GM23248 (cell line): ENCODE results near the gene GNMT. TPM values are rescaled to one million over a fixed set of nuclear protein-coding genes. Genes with fewer than 3 reads are reported as not detected.

ENCODE experiments used
- DNase-seq: peaks from one replicate; pipeline ENCODE4 v3.0.0-alpha.2; 2015
- H2AFZ ChIP-seq: fragments of 200-600 bp; sonication (generic); 2 replicates; pipeline ENCODE4 v1.6.1; 2016; ENCODE audit warnings: antibody characterized with exemption
- H3F3A ChIP-seq: fragments of 200-600 bp; sonication (generic); 2 replicates; pipeline ENCODE4 v1.6.1; 2016; ENCODE audit warnings: mild to moderate bottlenecking, antibody characterized with exemption, mixed run types; ENCODE audit not compliant: insufficient read depth
- H3K27ac ChIP-seq: fragments of 200-600 bp; sonication (generic); 2 replicates; pipeline ENCODE4 v1.5.1; 2016; ENCODE audit warnings: mild to moderate bottlenecking
- H3K27me3 ChIP-seq: fragments of 200-600 bp; sonication (generic); replicated peaks from 2 replicates; pipeline ENCODE4 v1.6.1; 2016; ENCODE audit warnings: mild to moderate bottlenecking; ENCODE audit not compliant: insufficient read depth
- H3K36me3 ChIP-seq: fragments of 200-600 bp; sonication (generic); 2 replicates; pipeline ENCODE4 v1.6.1; 2016; ENCODE audit warnings: low read depth, mild to moderate bottlenecking
- H3K4me1 ChIP-seq: fragments of 200-600 bp; sonication (generic); 2 replicates; pipeline ENCODE4 v1.6.1; 2016; ENCODE audit warnings: mild to moderate bottlenecking; ENCODE audit not compliant: insufficient read depth
- H3K4me2 ChIP-seq: fragments of 200-600 bp; sonication (generic); one replicate; pipeline ENCODE4 v1.6.1; 2016; ENCODE audit warnings: mild to moderate bottlenecking; ENCODE audit not compliant: unreplicated experiment
- H3K4me3 ChIP-seq: fragments of 200-600 bp; sonication (generic); 2 replicates; pipeline ENCODE4 v1.5.1; 2016; ENCODE audit warnings: mild to moderate bottlenecking
- H3K79me2 ChIP-seq: fragments of 200-600 bp; sonication (generic); 2 replicates; pipeline ENCODE4 v1.6.1; 2016; ENCODE audit warnings: mild to moderate bottlenecking; ENCODE audit not compliant: insufficient read depth
- H3K9ac ChIP-seq: fragments of 200-600 bp; sonication (generic); 2 replicates; pipeline ENCODE4 v1.6.1; 2016; ENCODE audit warnings: mild to moderate bottlenecking
- H3K9me2 ChIP-seq: fragments of 200-600 bp; sonication (generic); 2 replicates; pipeline ENCODE4 v1.6.1; 2016; ENCODE audit warnings: mixed run types, mild to moderate bottlenecking, moderate library complexity; ENCODE audit not compliant: insufficient read depth
- H3K9me3 ChIP-seq: fragments of 200-600 bp; sonication (generic); one replicate; pipeline ENCODE4 v1.6.1; 2017; ENCODE audit warnings: low read depth
- H4K20me1 ChIP-seq: fragments of 200-600 bp; sonication (generic); 2 replicates; pipeline ENCODE4 v1.6.0; 2016; ENCODE audit not compliant: insufficient read depth
- EZH2 ChIP-seq: fragments of 200-600 bp; sonication (generic); IDR thresholded peaks from 2 replicates; pipeline ENCODE4 v1.6.1; 2018; ENCODE audit warnings: antibody characterized with exemption, mild to moderate bottlenecking; ENCODE audit not compliant: insufficient read depth, poor library complexity, severe bottlenecking
- EZH2phosphoT487 ChIP-seq: fragments of 200-600 bp; sonication (generic); IDR thresholded peaks from 2 replicates; pipeline ENCODE4 v1.6.1; 2018; ENCODE audit warnings: antibody characterized with exemption, moderate library complexity, mild to moderate bottlenecking, low read depth; ENCODE audit not compliant: insufficient read depth
- WGBS, 2 experiments: methylation state at CpG; one replicate each; pipeline ENCODE4 v1.1.6; 2015 to 2017; ENCODE audit warnings: low lambda C conversion rate in 2 of 2, low coverage in 1 of 2; ENCODE audit errors: missing lambda C conversion rate in 2 of 2; 5-methylcytosine and 5-hydroxymethylcytosine counted together
- in situ Hi-C: fragments of 300-500 bp; cut with MboI; formaldehyde crosslinking; loops from 2 replicates; pipeline ENCODE4 v1.15.0; 2020
- polyA plus RNA-seq: library from polyadenylated mRNA; unstranded; fragments of >200 nt; fragmentation: Nextera tagmentation; extraction: Ambion mirVana; gene quantifications from 2 replicates; pipeline ENCODE4 v1.2.1, GENCODE V29; 2016
- total RNA-seq: library from RNA; depleted of rRNA; stranded (reverse); fragments of >200 nt; shearing (Covaris generic); gene quantifications from 2 replicates; pipeline ENCODE4 v1.2.3, GENCODE V29; 2014; rRNA removed

The GNMT gene
- total and polyA plus RNA-seq, 2 experiments from 2014 or later: not detected

DNA sequence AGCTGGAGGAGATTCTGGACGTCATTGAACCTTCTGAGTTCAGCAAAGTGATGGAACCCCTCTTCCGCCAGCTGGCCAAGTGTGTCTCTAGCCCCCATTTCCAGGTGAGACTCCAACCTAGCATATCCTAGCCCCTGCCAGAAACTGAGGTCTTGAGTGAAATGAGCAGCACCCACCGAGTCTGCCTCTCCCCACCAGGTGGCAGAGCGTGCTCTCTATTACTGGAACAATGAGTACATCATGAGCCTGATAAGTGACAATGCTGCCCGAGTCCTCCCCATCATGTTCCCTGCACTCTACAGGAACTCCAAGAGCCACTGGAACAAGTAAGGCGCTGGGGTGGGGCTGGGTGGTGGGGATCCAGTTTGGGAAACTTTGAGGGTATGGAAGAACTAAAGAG lies 48.6 kb downstream of the GNMT start:
- DNase-seq: peak; percentile 63
- 53 to 62% methylated on average over 6 of the region's 6 CpGs for WGBS, 2 experiments

DNA sequence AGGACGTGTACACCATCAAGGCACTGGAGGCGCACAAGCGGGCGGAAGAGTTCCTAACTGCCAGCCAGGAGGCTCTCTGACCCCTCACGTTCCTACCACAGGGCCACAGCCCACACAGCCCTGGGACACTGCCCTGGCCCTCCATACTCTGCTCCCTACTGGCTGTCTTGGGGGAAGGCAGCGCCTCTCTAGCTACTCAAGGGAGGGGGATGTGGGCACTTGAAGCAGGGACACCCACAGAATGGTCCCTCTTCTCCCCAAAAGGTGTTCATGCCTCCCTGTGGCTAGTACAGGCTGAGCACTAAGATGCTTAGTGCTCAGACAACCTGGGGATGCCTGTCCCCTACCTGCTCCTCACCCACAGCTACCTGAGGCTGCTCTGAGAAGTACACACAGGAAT lies 50.7 kb downstream of the GNMT start:
- DNase-seq: no peak
- TF ChIP-seq EZH2phosphoT487 (no peak), EZH2 (no peak)
- H3K4me1 ChIP-seq: peaks cover 25% of the 10 kb centered on the region
- H3K27ac ChIP-seq: no peak overlapping the region
- no peaks in the 10 kb centered on the region for H3K9me3 ChIP-seq
- H3K9me2 ChIP-seq: no peaks in the 10 kb centered on the region
- H3K4me3 ChIP-seq: no peak overlapping the region
- peaks cover 4% of the 10 kb centered on the region; the same call in 1 of the 2 replicates for H3K36me3 ChIP-seq
- H3K79me2 ChIP-seq: peaks cover 55% of the 10 kb centered on the region
- WGBS, 2 experiments: 82 to 85% methylated on average over 6 of the region's 6 CpGs
- no peaks in the 10 kb centered on the region for H4K20me1 ChIP-seq
- H3K9ac ChIP-seq: no peak overlapping the region
- no peak overlapping the region for H2AFZ ChIP-seq
- in situ Hi-C loops: no loop called here
- H3K27me3 ChIP-seq: no peaks in the 10 kb centered on the region
- H3F3A ChIP-seq: 0 out of 2 replicates have a peak, but pooled peaks cover 13% of the 10 kb centered on the region
- no peak overlapping the region for H3K4me2 ChIP-seq

More for the DNA sequence above, 48.6 kb downstream of the GNMT start:
- Histone ChIP-seq H3K9me2 (no peaks in the 10 kb centered on the region), H3K4me2 (no peak overlapping the region), H3K4me3 (no peak overlapping the region), H3K79me2 (peaks cover 35% of the 10 kb centered on the region), H3K9me3 (no peaks in the 10 kb centered on the region), H3K27ac (no peak overlapping the region), H4K20me1 (no peaks in the 10 kb centered on the region), H3F3A (0 out of 2 replicates have a peak, but pooled peaks cover 18% of the 10 kb centered on the region), H3K36me3 (peaks cover 8% of the 10 kb centered on the region; the same call in 1 of the 2 replicates), H2AFZ (no peak overlapping the region), H3K9ac (no peak overlapping the region), H3K27me3 (no peaks in the 10 kb centered on the region), H3K4me1 (peaks cover 15% of the 10 kb centered on the region)
- TF ChIP-seq EZH2phosphoT487 (no peak), EZH2 (no peak)
- in situ Hi-C loops: no loop called here

DNA sequence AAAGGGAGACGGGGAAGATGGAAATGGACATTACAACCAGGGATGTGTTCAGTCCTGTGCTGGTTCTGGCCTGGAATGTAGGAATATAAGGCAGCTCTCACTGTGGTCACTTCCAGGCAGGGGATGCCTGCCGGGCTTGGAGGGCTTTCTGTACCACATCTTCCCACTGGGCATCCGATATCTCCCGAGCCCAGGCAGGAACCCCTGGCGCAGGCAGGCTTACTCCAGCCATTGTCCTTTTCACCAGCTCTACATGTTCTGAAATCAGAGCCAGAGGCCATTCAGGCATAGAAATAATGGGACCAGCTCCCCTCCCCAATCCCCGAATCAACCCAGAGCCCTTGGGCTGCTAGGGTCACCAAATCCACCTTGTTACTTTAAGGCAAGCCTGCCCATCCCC lies 51.8 kb downstream of the GNMT start:
- peak overlapping the region; percentile 61 for H3K27ac ChIP-seq
- H3K79me2 ChIP-seq: peaks cover 63% of the 10 kb centered on the region
- peaks cover 32% of the 10 kb centered on the region for H3K4me1 ChIP-seq
- no peaks in the 10 kb centered on the region for H3K9me2 ChIP-seq
- in situ Hi-C loops: no loop called here
- no peaks in the 10 kb centered on the region; the same call in 1 of the 2 replicates for H4K20me1 ChIP-seq
- H3F3A ChIP-seq: 0 out of 2 replicates have a peak, but pooled peaks cover 14% of the 10 kb centered on the region
- peaks cover 4% of the 10 kb centered on the region; the same call in 1 of the 2 replicates for H3K36me3 ChIP-seq
- TF ChIP-seq EZH2 (no peak), EZH2phosphoT487 (no peak)
- WGBS, 2 experiments: 59 to 66% methylated on average over 6 of the region's 6 CpGs
- H3K4me2 ChIP-seq: peak overlapping the region; percentile 94
- H2AFZ ChIP-seq: no peak overlapping the region
- H3K9ac ChIP-seq: peak overlapping the region; percentile 88
- H3K9me3 ChIP-seq: no peaks in the 10 kb centered on the region
- H3K4me3 ChIP-seq: peak overlapping the region; percentile 90
- no peaks in the 10 kb centered on the region for H3K27me3 ChIP-seq
- DNase-seq: no peak

GRCh38 chr6:43013097-43013842 lies 52.7 kb downstream of the GNMT start:
- Histone ChIP-seq H3K9me2 (no peaks in the 10 kb centered on the region), H2AFZ (peak overlapping the region; percentile 90), H4K20me1 (no peaks in the 10 kb centered on the region; the same call in 1 of the 2 replicates), H3K4me2 (peak overlapping the region; percentile 94), H3K9ac (peak overlapping the region; percentile 88), H3K36me3 (peaks cover 10% of the 10 kb centered on the region; the same call in 1 of the 2 replicates), H3K27me3 (no peaks in the 10 kb centered on the region), H3F3A (0 out of 2 replicates have a peak, but pooled peaks cover 23% of the 10 kb centered on the region), H3K4me3 (peak overlapping the region; percentile 90), H3K4me1 (peaks cover 32% of the 10 kb centered on the region), H3K27ac (peak overlapping the region; percentile 61), H3K79me2 (peaks cover 73% of the 10 kb centered on the region), H3K9me3 (no peaks in the 10 kb centered on the region)
- DNase-seq: peak; percentile 57
- no peak for TF ChIP-seq EZH2phosphoT487
- no peak for TF ChIP-seq EZH2
- in situ Hi-C loops: no loop called here
- WGBS, 2 experiments: 4 to 7% methylated on average over 8 to 25 of the region's 25 CpGs

Other genes starting within 250 kb of the GNMT start
- 1.5 TPM in 2 replicates for gene PRPH2, start 238.2 kb upstream of the GNMT start, total RNA-seq
- 1.7 and 2.3 TPM in 2 replicates for gene PRPH2, start 238.2 kb upstream of the GNMT start, polyA plus RNA-seq
- 36.9 and 37.3 TPM in 2 replicates for gene TBCC, start 214.7 kb upstream of the GNMT start, total RNA-seq
- 35.0 and 38.3 TPM in 2 replicates for gene TBCC, start 214.7 kb upstream of the GNMT start, polyA plus RNA-seq
- 5.4 and 5.7 TPM in 2 replicates for gene BICRAL, start 178.7 kb upstream of the GNMT start, total RNA-seq
- gene BICRAL, start 178.7 kb upstream of the GNMT start, polyA plus RNA-seq: 2.4 and 2.5 TPM in 2 replicates
- 112 and 133 TPM in 2 replicates for gene RPL7L1, start 81.1 kb upstream of the GNMT start, total RNA-seq
- gene RPL7L1, start 81.1 kb upstream of the GNMT start, polyA plus RNA-seq: 88.2 and 92.0 TPM in 2 replicates
- gene PTCRA, start 44.7 kb upstream of the GNMT start, total RNA-seq: not detected in 2 replicates
- gene PTCRA, start 44.7 kb upstream of the GNMT start, polyA plus RNA-seq: not detected in 2 replicates
- gene CNPY3, start 31.3 kb upstream of the GNMT start, total RNA-seq: 41.4 and 45.1 TPM in 2 replicates
- gene CNPY3, start 31.3 kb upstream of the GNMT start, polyA plus RNA-seq: 58.6 and 63.6 TPM in 2 replicates
- 44.2 and 51.1 TPM in 2 replicates for gene PEX6, start 18.4 kb downstream of the GNMT start, total RNA-seq
- gene PEX6, start 18.4 kb downstream of the GNMT start, polyA plus RNA-seq: 12.5 and 12.7 TPM in 2 replicates
- 39.1 and 42.7 TPM in 2 replicates for gene PPP2R5D, start 23.8 kb downstream of the GNMT start, total RNA-seq
- gene PPP2R5D, start 23.8 kb downstream of the GNMT start, polyA plus RNA-seq: 40.7 and 41.4 TPM in 2 replicates
- gene MEA1, start 53.2 kb downstream of the GNMT start, total RNA-seq: 83.1 and 100 TPM in 2 replicates
- gene MEA1, start 53.2 kb downstream of the GNMT start, polyA plus RNA-seq: 171 and 175 TPM in 2 replicates
- 124 and 129 TPM in 2 replicates for gene KLHDC3, start 53.5 kb downstream of the GNMT start, total RNA-seq
- gene KLHDC3, start 53.5 kb downstream of the GNMT start, polyA plus RNA-seq: 94.3 and 95.4 TPM in 2 replicates
- gene RRP36, start 60.9 kb downstream of the GNMT start, total RNA-seq: 45.0 and 58.3 TPM in 2 replicates
- gene RRP36, start 60.9 kb downstream of the GNMT start, polyA plus RNA-seq: 71.6 and 74.3 TPM in 2 replicates
- 50.1 and 54.1 TPM in 2 replicates for gene CUL7, start 93.1 kb downstream of the GNMT start, total RNA-seq
- 21.8 and 23.7 TPM in 2 replicates for gene CUL7, start 93.1 kb downstream of the GNMT start, polyA plus RNA-seq
- gene MRPL2, start 98.7 kb downstream of the GNMT start, total RNA-seq: 18.5 and 19.7 TPM in 2 replicates
- gene MRPL2, start 98.7 kb downstream of the GNMT start, polyA plus RNA-seq: 71.9 and 78.0 TPM in 2 replicates
- 15.0 and 32.2 TPM in 2 replicates for gene KLC4, start 98.9 kb downstream of the GNMT start, total RNA-seq
- 10.4 and 10.7 TPM in 2 replicates for gene KLC4, start 98.9 kb downstream of the GNMT start, polyA plus RNA-seq
- gene PTK7, start 115.6 kb downstream of the GNMT start, total RNA-seq: 146 and 162 TPM in 2 replicates
- gene PTK7, start 115.6 kb downstream of the GNMT start, polyA plus RNA-seq: 110 and 113 TPM in 2 replicates
- gene SRF, start 210.5 kb downstream of the GNMT start, total RNA-seq: 23.5 and 29.6 TPM in 2 replicates
- 3.3 TPM in 2 replicates for gene SRF, start 210.5 kb downstream of the GNMT start, polyA plus RNA-seq
- gene CUL9, start 221.4 kb downstream of the GNMT start, total RNA-seq: 15.0 and 26.1 TPM in 2 replicates
- gene CUL9, start 221.4 kb downstream of the GNMT start, polyA plus RNA-seq: 8.5 and 8.6 TPM in 2 replicates